ENCODE measurements around the gene PPP1R36. TPM values are rescaled to one million over a fixed set of nuclear protein-coding genes. Genes with fewer than 3 reads are reported as not detected.

PPP1R36 gene
- polyA plus RNA-seq, 2 of the 4 experiments (the other 2 are of a cell fraction) = 0.47 to 0.48 TPM

- TF ChIP-seq CTCF (IDR thresholded peaks at IDR 0.05) (no peak), CBX8 (IDR thresholded peaks at IDR 0.05) (no peak), ZSCAN20 (CRISPR knock-in tag; IDR thresholded peaks at IDR 0.05) (no peak), POLR2AphosphoS2 (conservative IDR thresholded peaks at IDR 0.05; ENCODE audit: low read length) (no peak), HEYL (CRISPR knock-in tag; IDR thresholded peaks at IDR 0.05) (no peak), HOXB5 (CRISPR knock-in tag; IDR thresholded peaks at IDR 0.05) (no peak), FOSL2 (IDR thresholded peaks at IDR 0.05) (no peak), FOSL2 (CRISPR knock-in tag; IDR thresholded peaks at IDR 0.05) (no peak), USF2 (IDR thresholded peaks at IDR 0.05) (no peak), CEBPB (IDR thresholded peaks at IDR 0.05) (no peak), TFCP2L1 (CRISPR knock-in tag; IDR thresholded peaks at IDR 0.05) (no peak)
These were observed 71.1 kb downstream of the PPP1R36 start (continued) for GRCh38 chr14:64620910-64621309.

- ChIA-PET CTCF (interaction anchor here (1.7 to 8.8 kb wide), 4 partner anchors 9 to 268 kb away, joined by 5 to 67 read pairs (median 7); partner anchors contain the start of gene HSPA2), POLR2A (no interaction called here)
- FAIRE-seq (no peak), DNase-seq (ENCODE audit: low read depth in 1 of 2, low spot score in 1 of 2) (no peak), ATAC-seq (no peak)
- Histone ChIP-seq H3K4me1 (peaks cover 28% of the 10 kb centered on the region), H3K4me3 (no peak overlapping the region), H3K27ac (no peak overlapping the region), H3K9me3 (no peaks in the 10 kb centered on the region), H3K4me2 (no peak overlapping the region)
- TF ChIP-seq MAFK (IDR thresholded peaks at IDR 0.05; ENCODE audit: partially characterized antibody) (peak; percentile 89), CHD4 (IDR thresholded peaks at IDR 0.05; ENCODE audit: borderline replicate concordance) (no peak), ELK1 (IDR thresholded peaks at IDR 0.05; ENCODE audit: low read depth, low read length) (no peak)
- WGBS (ENCODE audit: missing lambda C conversion rate) = 93% methylated on average over 7 of the region's 7 CpGs
These were observed 73.9 kb downstream of the PPP1R36 start for GRCh38 chr14:64623554-64624165.

- Histone ChIP-seq H3K4me2 (peak overlapping the region; percentile 15; the same call in 1 of the 3 replicates), H3K4me3 (no peak overlapping the region), H3K27ac (peak overlapping the region; percentile 18 to 70; a peak in 3 of 6 replicates), H3K9me3 (no peaks in the 10 kb centered on the region), H3K4me1 (peaks cover 38% of the 10 kb centered on the region)
- WGBS (ENCODE audit: missing lambda C conversion rate) = 82% methylated on average over 15 of the region's 15 CpGs
- CTCF ChIA-PET = interaction anchor here (0.5 to 8.8 kb wide), 5 partner anchors 11 to 266 kb away, joined by 3 to 67 read pairs (median 8); partner anchors contain the start of gene HSPA2
- FAIRE-seq (no peak), ATAC-seq (no peak), DNase-seq (ENCODE audit: low read depth in 1 of 2, low spot score in 1 of 2) (no peak)
- POLR2A ChIA-PET = interaction anchor here (0.6 to 1.8 kb wide), 3 partner anchors 42 to 285 kb away, joined by 3 to 12 read pairs (median 3); partner anchors contain the start of gene HSPA2
- TF ChIP-seq RARB (CRISPR knock-in tag; IDR thresholded peaks at IDR 0.05) = no peak
- TF ChIP-seq KDM1A (IDR thresholded peaks at IDR 0.05; ENCODE audit: low read depth) = no peak
- TF ChIP-seq CBX8 (IDR thresholded peaks at IDR 0.05) = no peak
These were observed 75.8 kb downstream of the PPP1R36 start for GRCh38 chr14:64625386-64626232.

Data from A549 (cell line).